IPS-NIHi11 (cell line): ENCODE data around the gene TCAP.
"Not testable (repeated sequence)": the region's sequence is repeated elsewhere in the genome, so short reads cannot be mapped to it uniquely, and the experiment has no call there.

Experiments used
- DNase-seq: peaks from one replicate; pipeline ENCODE4 v3.0.0; 2012; ENCODE audit warnings: mixed read lengths, low spot score

Gene TCAP

DNA sequence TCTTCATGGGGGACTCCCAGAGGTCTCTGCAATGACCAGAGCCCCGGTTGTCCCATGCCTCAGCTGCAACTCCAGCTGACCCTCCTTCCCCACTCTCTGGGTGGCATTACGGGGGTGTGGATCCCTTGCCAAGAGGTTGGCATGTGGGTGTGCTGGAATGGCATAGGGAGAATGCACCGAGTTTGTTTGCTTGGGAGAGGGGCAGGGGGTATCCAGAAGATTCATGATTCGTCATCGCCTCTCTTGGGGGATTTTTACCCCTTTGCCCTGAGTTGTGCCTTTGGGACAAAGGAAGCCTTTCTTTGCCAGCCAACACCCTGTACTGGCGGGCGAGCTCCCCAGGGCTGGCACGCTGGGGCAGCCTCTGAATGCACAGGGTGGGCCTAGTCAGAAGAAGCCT is 41.2 kb downstream of the TCAP start:
- no peak for DNase-seq

DNA sequence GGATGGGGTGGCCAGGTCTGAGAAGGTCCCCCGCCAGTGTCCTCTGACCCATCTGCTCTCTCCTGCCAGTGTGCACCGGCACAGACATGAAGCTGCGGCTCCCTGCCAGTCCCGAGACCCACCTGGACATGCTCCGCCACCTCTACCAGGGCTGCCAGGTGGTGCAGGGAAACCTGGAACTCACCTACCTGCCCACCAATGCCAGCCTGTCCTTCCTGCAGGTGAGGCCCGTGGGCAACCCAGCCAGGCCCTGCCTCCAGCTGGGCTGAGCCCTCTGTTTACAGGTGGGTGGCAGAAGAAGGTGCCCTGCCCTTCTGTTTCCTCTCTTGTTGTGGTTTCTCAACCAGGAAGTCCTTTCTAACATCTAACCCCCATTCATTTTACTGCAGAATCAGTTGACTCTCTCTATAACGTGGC is 41.8 kb downstream of the TCAP start:
- no peak for DNase-seq

- no peak for DNase-seq
Observed at GRCh38 chr17:39709319-39709997, 44.3 kb downstream of the TCAP start.

- DNase-seq: no peak
Observed at GRCh38 chr17:39709998-39710964, 45.1 kb downstream of the TCAP start.

DNA sequence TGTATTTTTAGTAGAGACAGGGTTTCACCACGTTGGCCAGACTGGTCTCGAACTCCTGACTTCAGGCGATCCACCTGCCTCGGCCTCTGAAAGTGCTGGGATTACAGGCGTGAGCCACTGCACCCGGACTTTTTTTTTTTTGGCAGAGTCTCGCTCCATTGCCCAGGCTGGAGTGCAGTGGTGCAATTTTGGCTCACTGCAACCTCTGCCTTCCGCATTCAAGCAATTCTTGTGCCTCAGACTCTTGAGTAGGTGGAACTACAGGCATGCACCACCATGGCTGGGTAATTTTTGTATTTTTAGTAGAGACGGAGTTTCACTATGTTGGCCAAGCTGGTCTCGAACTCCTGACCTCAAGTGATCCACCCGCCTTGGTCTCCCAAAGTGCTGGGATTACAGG is 45.9 kb downstream of the TCAP start:
- not testable (repeated sequence) for DNase-seq

GRCh38 chr17:39711851-39712250 is 46.7 kb downstream of the TCAP start:
- DNase-seq: no peak

DNA sequence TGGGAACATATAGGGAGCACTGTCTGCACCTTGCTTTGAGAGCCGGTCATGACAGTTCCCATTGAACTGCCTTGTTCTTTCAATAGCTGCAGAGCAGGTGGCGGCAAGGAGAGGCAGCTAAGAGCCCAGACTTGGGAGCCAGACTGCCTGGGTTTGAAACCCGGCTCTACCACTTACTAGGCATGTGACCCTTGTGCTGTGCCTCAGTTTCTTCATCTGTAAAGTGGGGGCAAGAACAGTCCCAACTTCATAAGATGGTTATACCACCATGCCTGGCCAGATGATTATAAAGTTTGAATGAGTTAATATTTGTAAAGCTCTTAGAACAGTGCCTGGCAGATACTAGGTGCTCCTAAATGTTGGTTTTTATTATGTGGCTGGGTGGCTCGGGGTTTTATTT is 49.1 kb downstream of the TCAP start:
- no peak for DNase-seq

DNA sequence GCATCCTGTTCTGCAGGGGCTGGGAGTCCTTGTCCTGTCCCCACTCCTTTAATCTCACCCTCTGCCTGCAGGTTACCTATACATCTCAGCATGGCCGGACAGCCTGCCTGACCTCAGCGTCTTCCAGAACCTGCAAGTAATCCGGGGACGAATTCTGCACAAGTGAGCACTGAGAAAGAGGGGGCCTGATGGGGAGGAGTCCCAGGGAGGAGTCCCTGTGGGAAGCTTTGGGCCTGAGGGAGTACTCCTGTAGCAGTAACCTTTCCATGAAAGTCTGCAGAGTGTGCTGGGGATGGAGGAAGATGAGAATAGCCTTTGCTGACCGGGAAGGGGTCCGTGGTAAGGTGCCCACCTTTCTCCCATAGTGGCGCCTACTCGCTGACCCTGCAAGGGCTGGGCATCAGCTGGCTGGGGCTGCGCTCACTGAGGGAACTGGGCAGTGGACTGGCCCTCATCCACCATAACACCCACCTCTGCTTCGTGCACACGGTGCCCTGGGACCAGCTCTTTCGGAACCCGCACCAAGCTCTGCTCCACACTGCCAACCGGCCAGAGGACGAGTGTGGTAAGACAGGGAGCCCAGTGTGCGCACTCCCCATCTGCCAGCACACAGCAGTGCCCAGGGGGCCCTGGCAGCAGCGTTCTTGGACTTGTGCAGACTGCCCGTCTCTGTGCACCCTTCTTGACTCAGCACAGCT is 50.4 kb downstream of the TCAP start:
- no peak for DNase-seq
